H1 (cell line): Measurements from ENCODE around the gene S100A6. TPM values are rescaled to one million over a fixed set of nuclear protein-coding genes. Genes with fewer than 3 reads are reported as not detected.

Experiments used
- BACH1 ChIP-seq: IDR thresholded peaks from 2 replicates; pipeline ENCODE4 v1.6.1; 2012; ENCODE audit warnings: low read length, improper control_type of control experiment
- BCL11A ChIP-seq, 2 experiments: IDR thresholded peaks; one replicate each; pipeline ENCODE4 v1.6.1; 2011; ENCODE audit warnings: low read depth in 2 of 2, low read length in 2 of 2, mild to moderate bottlenecking in 2 of 2
- CREB1 ChIP-seq: IDR thresholded peaks from 2 replicates; pipeline ENCODE4 v1.6.1; 2012; ENCODE audit warnings: inconsistent platforms
- TAF7 ChIP-seq: optimal IDR thresholded peaks from 2 replicates; pipeline ENCODE3; 2011; ENCODE audit warnings: low read depth, mild to moderate bottlenecking, inconsistent platforms, low read length, moderate library complexity, borderline replicate concordance
- polyA plus RNA-seq, 7 experiments: library from polyadenylated mRNA; depleted of rRNA in 3 of 7; stranded (reverse) in 5 of 7; unstranded in 2 of 7; fragments of >200 nt in 5 of 7; fragments of 200-250 nt in 2 of 7; gene quantifications; 1 replicate in 5 of 7; 2 replicates in 1 of 7; 4 replicates in 1 of 7; pipeline versions ENCODE4 v1.2.1 to v1.2.3, GENCODE V29; 2011 to 2013; ENCODE audit warnings: missing spikeins in 2 of 7, mixed read lengths in 2 of 7
- total RNA-seq: library from RNA; stranded (reverse); fragmentation: NEBNext Ultra II Directional; extraction: Animal tissue kit (Norgen Biotek cat#: 25700); gene quantifications from 2 replicates; pipeline ENCODE4 v1.2.1, GENCODE V29; 2021

S100A6 gene
- total and polyA plus RNA-seq, 2 of the 8 experiments (the other 6 are each of a cell fraction or from before 2014, with no cell fraction given): 11.1 to 63.0 TPM

- TF ChIP-seq BACH1 (no peak), BCL11A (IDR thresholded peaks at IDR 0.05; ENCODE audit: low read depth in 2 of 2, low read length in 2 of 2) (no peak), TAF7 (no peak), CREB1 (no peak)
- TF ChIP-seq, all 59 proteins: peak for 0
Measured at GRCh38 chr1:153543736-153544135, 7.9 kb upstream of the S100A6 start (continued).
